NCI-H2081 treated with DMSO at 0.1 percent for 48 hours (cell line): ENCODE data around the gene NBAS.
A peak's percentile ranks its signal among the peaks of the same experiment; 100 is the strongest.
"Not testable (repeated sequence)": the region's sequence is repeated elsewhere in the genome, so short reads cannot be mapped to it uniquely, and the experiment has no call there.

Experiments
- DNase-seq: peaks from one replicate; lab custom pipeline; 2025; lab: John Stamatoyannopoulos, UW

Gene NBAS

DNA sequence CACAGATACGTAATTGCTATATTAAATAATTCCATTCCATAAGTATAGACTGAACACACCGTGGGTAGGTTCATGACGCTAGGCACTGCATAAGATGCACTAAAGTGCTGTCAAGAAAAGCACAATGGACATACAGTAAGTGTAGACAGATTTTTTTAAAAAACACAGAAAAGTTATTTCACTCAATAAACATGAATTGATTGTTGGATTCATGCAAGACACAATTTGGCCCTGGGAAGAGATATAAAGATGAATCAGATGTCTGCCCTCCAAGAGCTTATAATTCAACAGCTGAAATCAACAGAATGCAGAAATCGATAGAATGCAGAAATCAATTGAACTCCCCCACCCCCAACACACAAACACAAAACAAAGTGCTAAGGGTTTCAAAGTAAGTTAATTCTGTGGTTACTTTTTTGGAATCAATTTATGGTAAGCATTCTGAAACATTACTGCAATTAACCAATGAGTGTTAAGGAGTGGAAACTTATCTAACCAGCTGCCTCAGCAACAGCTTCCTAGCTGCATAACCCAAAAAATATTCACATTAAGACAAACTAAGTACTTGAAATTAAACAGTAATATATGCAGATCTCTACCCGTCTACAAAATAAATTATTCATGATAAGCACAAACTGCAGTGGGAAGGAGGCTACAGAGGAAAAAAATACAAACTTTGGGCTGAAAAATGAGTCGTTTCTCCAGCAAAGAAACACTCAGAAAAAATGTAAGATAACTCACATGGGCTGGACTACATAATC is 1.6 kb downstream of the NBAS start:
- DNase-seq, result no peak

DNA sequence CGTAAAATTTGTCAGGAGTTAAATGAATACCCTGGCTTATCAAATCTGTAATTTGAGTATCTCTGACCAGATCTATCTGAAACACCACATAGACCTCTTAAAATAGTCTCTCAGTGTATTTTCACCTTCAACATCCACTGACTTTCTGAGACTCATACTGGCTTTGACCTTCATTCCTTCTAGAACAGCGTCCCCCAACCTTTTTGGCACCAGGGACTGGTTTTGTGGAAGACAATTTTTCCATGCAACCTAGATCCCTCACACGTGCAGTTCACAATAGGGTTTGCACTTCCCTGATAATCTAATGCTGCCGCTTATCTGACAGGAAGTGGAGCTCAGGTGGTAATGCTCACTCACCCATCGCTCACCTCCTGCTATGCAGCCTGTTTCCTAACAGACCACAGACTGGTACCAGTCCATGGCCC is 3.2 kb downstream of the NBAS start:
- DNase-seq, result peak; percentile 22

GRCh38 chr2:15556311-15556930 is 4.7 kb downstream of the NBAS start:
- DNase-seq, result no peak

DNA sequence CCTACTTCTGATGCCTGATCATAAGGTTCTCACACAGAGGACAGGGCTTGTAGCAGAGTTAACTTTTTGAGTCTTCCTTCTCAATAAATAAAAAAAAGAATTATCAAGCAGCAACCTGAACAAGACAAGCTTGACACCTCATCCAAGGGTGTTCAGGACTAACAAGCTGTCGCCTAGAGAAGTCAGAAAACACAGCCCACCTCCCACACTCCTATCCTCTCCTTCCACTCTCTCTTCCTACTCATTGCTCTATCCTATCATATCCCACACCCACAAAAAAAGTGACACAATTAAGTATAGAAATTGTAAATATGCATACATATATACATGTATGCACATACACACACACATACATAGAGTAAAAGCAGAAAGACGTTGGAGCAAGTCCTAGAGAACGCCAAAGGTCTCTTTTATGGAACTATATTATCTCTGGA is 5.4 kb downstream of the NBAS start:
- DNase-seq, result no peak

- DNase-seq, result no peak
Measured at GRCh38 chr2:15554525-15555218, 6.5 kb downstream of the NBAS start.

DNA sequence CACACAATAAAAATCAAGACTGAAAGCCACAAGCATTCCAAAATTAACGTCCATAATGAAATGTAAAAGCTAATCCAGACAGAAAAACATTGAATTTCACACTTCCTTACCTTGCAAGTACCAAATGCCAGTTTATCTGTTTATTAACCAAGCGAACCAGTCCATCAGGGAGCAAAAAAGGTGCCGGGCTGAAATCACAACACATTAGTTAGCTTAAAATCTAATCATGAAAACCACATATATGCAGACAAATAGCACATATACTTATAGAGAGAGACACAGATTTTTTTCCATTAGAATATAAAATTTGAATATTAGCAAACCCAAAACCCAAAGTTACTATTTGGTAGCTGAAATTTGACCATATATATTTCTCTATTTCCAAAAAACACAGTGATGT is 7.2 kb downstream of the NBAS start:
- DNase-seq, result no peak

GRCh38 chr2:15553519-15553918 is 7.6 kb downstream of the NBAS start:
- no peak for DNase-seq

GRCh38 chr2:15548974-15549373 is 12.2 kb downstream of the NBAS start:
- DNase-seq, result no peak

GRCh38 chr2:15547115-15547876 is 13.8 kb downstream of the NBAS start:
- DNase-seq, result no peak

DNA sequence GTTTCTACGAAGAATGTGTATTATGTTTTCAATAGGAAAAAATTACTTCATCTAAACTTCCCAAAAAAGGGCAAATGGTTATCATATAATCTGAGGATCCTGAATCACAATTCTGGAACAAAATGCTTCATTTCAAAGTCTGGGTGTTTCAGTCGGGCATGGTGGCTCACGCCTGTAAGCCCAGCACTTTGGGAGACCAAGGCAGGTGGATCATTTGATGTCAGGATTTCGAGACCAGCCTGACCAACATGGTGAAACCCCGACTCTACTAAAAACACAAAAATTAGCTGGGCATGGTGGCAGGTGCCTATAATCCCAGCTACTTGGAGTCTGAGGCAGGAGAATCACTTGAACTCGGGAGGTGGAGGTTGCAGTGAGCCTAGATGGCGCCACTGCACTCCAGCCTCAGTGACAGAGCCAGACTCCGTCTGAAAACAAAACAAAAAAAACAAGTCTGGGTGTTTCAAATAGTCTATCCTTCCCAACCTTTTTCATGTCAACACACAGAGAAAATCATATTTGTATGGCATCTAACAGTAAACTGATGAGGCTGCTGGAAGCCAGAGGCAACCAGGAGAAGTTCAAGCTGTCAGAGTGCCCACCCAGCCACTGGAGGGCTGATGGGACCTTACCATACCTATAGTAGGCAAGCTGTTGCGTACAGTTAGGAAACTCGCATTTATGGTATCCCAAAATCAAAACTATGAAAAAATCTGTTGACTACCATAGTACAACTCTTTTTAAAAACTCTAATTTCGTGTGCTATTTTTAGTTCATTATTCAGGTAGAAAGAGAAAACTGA is 14.6 kb downstream of the NBAS start:
- no peak for DNase-seq

DNA sequence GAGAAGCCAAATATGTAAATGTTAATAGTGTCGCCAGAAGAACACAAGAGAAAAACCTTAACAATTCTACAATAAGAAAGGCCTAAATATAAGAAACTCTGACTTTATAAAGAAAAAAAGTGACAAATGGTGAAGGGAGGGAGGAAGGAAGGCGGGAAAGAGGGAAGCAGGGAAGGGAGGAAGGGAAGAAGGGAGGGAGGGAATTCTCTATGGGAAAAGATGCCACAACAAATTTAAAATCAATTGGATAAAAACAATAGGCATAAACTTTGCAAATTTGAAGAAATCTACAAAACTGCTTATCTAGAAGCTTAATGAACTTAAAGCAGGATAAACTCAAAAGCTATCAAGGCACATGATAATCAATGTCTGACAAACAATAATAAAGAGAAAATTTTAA is 16.9 kb downstream of the NBAS start:
- DNase-seq, result no peak

DNA sequence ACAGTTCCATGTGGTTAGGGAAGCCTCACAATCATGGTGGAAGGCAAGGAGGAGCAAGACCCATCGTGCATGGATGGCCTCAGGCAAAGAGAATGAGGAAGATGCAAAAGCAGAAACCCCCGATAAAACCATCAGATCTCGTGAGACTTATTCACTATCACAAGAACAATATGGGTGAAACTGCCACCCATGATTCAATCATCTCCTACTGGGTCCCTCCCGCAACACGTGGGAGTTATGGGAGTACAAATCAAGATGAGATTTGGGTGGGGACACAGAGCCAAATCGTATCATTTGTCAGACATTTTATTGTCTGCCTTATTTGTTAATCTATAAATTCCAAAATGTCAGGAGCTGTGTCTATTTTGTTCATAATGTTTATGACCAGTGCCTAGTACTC is 17.6 kb downstream of the NBAS start:
- no peak for DNase-seq

DNA sequence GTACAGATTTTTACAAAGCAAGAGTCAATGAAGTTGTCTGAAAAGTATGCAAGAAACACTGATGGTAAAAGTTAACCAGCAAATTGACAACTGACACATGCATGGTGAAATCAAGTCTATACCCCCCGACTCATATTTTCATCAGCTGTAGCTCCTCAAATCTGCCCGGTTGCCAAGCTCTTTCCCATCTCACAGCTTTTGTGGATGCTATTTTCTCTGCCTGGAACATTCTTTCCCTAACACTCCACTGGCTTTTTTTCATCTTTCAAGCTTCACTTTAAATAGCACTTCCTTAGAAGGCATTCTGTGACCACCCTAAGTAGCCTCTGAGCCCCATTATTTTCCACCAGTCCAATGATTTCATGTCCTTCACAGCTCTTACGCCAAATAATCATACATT is 18.1 kb downstream of the NBAS start:
- DNase-seq, result no peak

DNA sequence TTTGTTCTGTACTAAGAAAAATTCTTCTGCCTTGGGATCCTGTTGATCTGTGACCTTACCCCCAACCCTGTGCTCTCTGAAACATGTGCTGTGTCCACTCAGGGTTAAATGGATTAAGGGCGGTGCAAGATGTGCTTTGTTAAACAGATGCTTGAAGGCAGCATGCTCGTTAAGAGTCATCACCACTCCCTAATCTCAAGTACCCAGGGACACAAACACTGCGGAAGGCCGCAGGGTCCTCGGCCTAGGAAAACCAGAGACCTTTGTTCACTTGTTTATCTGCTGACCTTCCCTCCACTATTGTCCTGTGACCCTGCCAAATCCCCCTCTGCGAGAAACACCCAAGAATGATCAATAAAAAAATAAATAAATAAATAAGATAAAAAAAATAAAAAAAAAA is 18.9 kb downstream of the NBAS start:
- DNase-seq, result not testable (repeated sequence)

DNA sequence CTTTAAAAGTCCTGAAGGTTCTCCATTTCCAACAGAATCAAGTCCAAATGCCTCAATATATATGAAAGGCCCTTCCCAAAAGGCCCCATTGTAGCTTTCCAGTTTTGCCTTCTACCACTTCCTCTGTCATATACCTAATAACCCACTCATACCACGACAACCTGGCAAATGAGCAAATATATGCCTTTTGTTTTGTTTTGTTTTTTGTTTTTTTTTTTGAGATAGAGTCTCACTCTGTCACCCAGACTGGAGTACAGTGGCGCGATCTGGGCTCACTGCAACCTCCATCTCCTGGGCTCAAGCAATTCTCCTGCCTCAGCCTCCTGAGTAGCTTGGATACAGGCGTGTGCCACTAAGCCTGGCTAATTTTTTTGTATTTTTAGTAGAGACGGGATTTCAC is 20.6 kb downstream of the NBAS start:
- not testable (repeated sequence) for DNase-seq

- no peak for DNase-seq
Measured at GRCh38 chr2:15539999-15540398, 21.1 kb downstream of the NBAS start.

GRCh38 chr2:15538792-15539191 is 22.3 kb downstream of the NBAS start:
- DNase-seq, result no peak

- no peak for DNase-seq
Measured at GRCh38 chr2:15533860-15534480, 27.2 kb downstream of the NBAS start.

DNA sequence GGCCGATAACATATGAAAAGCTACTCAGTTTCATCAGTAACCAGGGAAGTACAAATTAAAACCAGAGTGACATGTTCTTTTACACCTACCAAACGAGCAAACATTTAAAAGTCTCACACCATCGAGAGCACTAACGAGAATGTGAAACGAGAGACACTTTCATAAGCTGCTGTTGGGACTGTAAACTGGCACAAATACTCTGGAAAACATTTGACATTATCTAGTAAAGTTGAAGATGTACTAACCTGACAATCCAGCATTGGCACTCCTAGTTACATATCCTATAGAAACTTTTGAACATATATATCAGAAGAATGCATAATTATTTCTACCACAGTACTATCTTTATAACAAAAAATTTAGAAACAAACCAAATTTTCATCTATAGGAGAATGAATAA is 28.1 kb downstream of the NBAS start:
- no peak for DNase-seq

DNA sequence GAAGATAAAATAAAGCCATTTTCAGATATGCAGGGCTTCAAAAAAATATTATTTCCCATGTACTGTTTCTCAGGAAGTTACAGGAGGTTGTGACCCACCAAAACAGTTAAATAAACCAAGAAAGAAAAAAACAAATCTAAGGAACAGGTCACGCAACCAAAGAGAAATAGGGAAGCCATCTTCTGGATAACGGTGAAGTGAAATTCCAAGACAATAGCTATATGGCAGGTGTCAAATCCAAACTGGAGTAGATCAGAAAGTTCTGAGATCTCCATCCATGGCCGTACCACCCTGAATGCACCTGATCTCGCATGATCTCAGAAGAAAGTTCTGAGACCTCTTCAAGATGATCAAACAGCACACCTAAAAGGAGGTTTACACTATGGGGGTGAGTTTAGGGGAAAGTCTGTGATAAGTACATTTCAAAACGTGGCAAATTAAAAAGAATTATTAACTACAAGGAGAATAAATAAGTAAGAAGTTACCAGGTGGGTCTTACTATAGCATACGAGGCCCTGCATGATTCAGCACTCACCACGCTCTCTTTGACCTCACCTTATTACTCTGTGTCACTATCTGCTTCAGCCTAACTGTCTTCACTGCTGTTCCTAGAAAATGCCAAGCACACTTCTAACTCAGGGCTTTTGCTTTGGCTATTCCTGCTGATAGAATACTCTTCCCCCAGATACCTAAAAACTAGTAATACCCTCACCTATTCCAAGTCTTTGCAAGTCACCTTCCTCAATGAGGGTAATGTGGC is 29.9 kb downstream of the NBAS start:
- DNase-seq, result no peak
